ENCODE measurements around the gene CHN2. TPM values are rescaled to one million over a fixed set of nuclear protein-coding genes. Genes with fewer than 3 reads are reported as not detected.

The CHN2 gene
- total and polyA plus RNA-seq, 2 donors (not counting 1 experiment from before 2014, with no cell fraction given): 0.86 to 1.4 TPM

DNA sequence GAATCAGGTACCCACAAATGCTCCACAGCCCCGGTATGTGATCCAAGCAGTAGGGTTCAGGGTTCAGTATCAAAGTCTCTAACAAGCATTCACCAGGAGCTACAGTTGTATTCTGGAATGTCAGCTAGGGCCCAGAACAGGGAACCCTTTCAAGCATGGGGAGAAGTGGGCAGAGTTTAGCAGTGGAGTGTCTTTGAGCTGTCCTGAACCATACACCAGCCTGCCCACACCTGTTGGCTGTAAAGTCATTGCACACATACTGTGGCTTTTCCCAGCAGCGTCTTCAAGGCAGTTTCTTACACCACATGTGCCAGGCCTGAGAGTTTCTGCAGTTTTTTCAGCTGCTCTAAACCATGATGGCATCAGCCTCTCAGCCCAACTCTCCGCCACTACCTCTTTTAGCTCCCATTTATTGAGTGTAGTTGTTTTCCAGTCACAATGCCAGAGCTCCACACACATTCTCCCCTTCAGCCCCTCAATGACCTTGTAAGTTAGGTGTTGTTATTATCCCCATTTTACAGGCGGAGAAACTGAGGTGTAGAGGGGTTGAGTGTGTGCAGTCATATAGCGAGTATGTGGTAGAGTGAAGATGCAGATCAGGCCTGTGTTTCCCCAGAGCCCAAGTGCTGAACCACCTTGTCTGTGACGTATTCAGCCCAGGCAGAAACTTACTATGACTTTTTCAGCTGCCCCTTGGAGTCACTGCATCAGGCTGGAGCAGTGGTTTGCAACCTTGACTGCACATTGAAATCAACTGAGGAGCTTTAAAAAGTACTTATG lies 83.1 kb downstream of the CHN2 start:
- H3K4me3 Mint-ChIP-seq: no peak overlapping the region
- Histone ChIP-seq H4K20me1 (ENCODE audit: control insufficient read depth, insufficient read depth, low read length, poor library complexity, severe bottlenecking) (no peaks in the 10 kb centered on the region), H3K4me2 (replicated peaks; ENCODE audit: low read depth, low read length, poor library complexity, severe bottlenecking) (no peak overlapping the region), H3K9me3 (ENCODE audit: control extremely low read depth in 1 of 3, control insufficient read depth in 2 of 3, insufficient read depth in 1 of 3, low read length in 2 of 3) (no peaks in the 10 kb centered on the region), H3K4me1 (ENCODE audit: control insufficient read depth in 2 of 2, insufficient read depth in 2 of 2, low read length in 2 of 2) (no peaks in the 10 kb centered on the region), H3K4me3 (ENCODE audit: control extremely low read depth in 1 of 5, extremely low read depth in 1 of 5, insufficient read depth in 1 of 5, low read depth in 2 of 5, low read length in 4 of 5) (no peak overlapping the region), H3K9ac (ENCODE audit: low read length) (no peak overlapping the region), H3K27ac (ENCODE audit: low read length in 2 of 2) (no peak overlapping the region), H3K36me3 (replicated peaks in 1 of 2; ENCODE audit: control extremely low read depth in 1 of 2, control insufficient read depth in 1 of 2, extremely low read depth in 1 of 2, insufficient read depth in 2 of 2, low read length in 1 of 2) (no peaks in the 10 kb centered on the region), H3K27me3 (replicated peaks in 1 of 4; ENCODE audit: control extremely low read depth in 1 of 4, control insufficient read depth in 3 of 4, insufficient read depth in 4 of 4, low read length in 3 of 4) (no peaks in the 10 kb centered on the region), H3K79me2 (ENCODE audit: control insufficient read depth, insufficient read depth, low read length) (no peaks in the 10 kb centered on the region), H2AFZ (ENCODE audit: insufficient read depth, low read depth, low read length, poor library complexity, severe bottlenecking) (no peak overlapping the region)
- no peaks in the 10 kb centered on the region for H3K9me3 Mint-ChIP-seq (ENCODE audit: insufficient read depth)
- ATAC-seq (ENCODE audit: low read depth): no peak
- H3K27me3 Mint-ChIP-seq: peaks cover 5% of the 10 kb centered on the region
- no peak for TF ChIP-seq EZH2 (IDR thresholded peaks at IDR 0.05; ENCODE audit: borderline replicate concordance, insufficient read depth, low read depth, low read length, poor library complexity, severe bottlenecking)
- ChIA-PET CTCF (no interaction called here), POLR2A (no interaction called here)
- WGBS (ENCODE audit: insufficient coverage): 72% methylated on average over 4 of the region's 6 CpGs
- intact Hi-C loops (cut with micrococcal nuclease): no loop called here
- no peak for DNase-seq
- no peak overlapping the region for H3K27ac Mint-ChIP-seq
- H3K4me1 Mint-ChIP-seq: peaks cover 5% of the 10 kb centered on the region

DNA sequence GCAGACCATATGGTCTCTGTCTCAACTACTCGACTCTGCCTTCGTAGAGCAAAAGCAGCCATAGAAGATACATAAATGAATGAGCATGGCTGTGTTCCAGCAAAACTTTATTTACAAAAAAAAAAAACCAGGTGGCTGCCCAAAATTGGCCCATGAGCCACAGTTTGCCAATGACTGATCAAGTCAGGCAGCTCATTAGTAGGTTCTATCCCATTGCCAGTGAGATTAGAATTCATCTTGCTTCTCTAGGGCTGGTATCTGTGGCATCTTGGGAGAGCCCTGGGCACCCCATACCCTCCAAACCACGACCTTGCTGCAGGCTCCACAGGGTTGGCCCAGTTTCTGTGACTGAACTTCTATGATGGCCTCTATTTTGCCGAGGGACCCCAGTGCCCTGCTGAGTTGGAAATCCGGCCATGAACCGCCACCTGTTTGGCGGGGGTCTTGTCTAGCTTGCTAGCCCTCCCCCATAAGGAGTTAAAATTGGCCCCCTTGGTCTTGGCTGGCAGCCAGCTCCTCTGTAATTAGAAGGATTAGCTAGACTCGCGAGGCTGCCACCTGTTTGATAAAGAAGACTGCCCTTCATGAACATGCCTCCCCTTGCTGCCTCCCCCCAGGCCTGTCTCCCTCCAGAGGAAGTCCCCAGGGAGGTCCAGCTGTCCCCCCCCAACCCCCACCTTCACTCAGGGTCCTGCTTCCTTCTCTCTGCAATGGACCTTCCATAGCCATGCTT lies 83.9 kb downstream of the CHN2 start:
- peaks cover 5 to 6% of the 10 kb centered on the region in 2 donors for H3K4me1 ChIP-seq (ENCODE audit: control insufficient read depth in 2 of 2, insufficient read depth in 2 of 2, low read length in 2 of 2)
- H3K4me2 ChIP-seq (replicated peaks; ENCODE audit: low read depth, low read length, poor library complexity, severe bottlenecking): no peak overlapping the region
- no peak for TF ChIP-seq EZH2 (IDR thresholded peaks at IDR 0.05; ENCODE audit: borderline replicate concordance, insufficient read depth, low read depth, low read length, poor library complexity, severe bottlenecking)
- TF ChIP-seq, protein P1, sequence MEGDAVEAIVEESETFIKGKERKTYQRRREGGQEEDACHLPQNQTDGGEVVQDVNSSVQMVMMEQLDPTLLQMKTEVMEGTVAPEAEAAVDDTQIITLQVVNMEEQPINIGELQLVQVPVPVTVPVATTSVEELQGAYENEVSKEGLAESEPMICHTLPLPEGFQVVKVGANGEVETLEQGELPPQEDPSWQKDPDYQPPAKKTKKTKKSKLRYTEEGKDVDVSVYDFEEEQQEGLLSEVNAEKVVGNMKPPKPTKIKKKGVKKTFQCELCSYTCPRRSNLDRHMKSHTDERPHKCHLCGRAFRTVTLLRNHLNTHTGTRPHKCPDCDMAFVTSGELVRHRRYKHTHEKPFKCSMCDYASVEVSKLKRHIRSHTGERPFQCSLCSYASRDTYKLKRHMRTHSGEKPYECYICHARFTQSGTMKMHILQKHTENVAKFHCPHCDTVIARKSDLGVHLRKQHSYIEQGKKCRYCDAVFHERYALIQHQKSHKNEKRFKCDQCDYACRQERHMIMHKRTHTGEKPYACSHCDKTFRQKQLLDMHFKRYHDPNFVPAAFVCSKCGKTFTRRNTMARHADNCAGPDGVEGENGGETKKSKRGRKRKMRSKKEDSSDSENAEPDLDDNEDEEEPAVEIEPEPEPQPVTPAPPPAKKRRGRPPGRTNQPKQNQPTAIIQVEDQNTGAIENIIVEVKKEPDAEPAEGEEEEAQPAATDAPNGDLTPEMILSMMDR (IDR thresholded peaks at IDR 0.05): no peak
- 80% methylated on average over 9 of the region's 9 CpGs for WGBS (ENCODE audit: insufficient coverage)
- H2AFZ ChIP-seq (ENCODE audit: insufficient read depth, low read depth, low read length, poor library complexity, severe bottlenecking): no peak overlapping the region
- CTCF ChIA-PET: no interaction called here
- no peaks in the 10 kb centered on the region for H3K27me3 ChIP-seq (replicated peaks in 1 of 4; ENCODE audit: control extremely low read depth in 1 of 4, control insufficient read depth in 3 of 4, insufficient read depth in 4 of 4, low read length in 3 of 4)
- H3K79me2 ChIP-seq (ENCODE audit: control insufficient read depth, insufficient read depth, low read length): no peaks in the 10 kb centered on the region
- Mint-ChIP-seq H3K27me3 (peaks cover 5% of the 10 kb centered on the region), H3K9me3 (ENCODE audit: insufficient read depth) (no peaks in the 10 kb centered on the region), H3K4me3 (no peak overlapping the region), H3K27ac (no peak overlapping the region), H3K4me1 (peaks cover 12% of the 10 kb centered on the region)
- H3K27ac ChIP-seq (ENCODE audit: low read length in 2 of 2): no peak overlapping the region
- no peaks in the 10 kb centered on the region for H3K9me3 ChIP-seq (ENCODE audit: control extremely low read depth in 1 of 3, control insufficient read depth in 2 of 3, insufficient read depth in 1 of 3, low read length in 2 of 3)
- no peak overlapping the region for H3K9ac ChIP-seq (ENCODE audit: low read length)
- intact Hi-C loops (cut with micrococcal nuclease): no loop called here
- no peaks in the 10 kb centered on the region for H3K36me3 ChIP-seq (replicated peaks in 1 of 2; ENCODE audit: control extremely low read depth in 1 of 2, control insufficient read depth in 1 of 2, extremely low read depth in 1 of 2, insufficient read depth in 2 of 2, low read length in 1 of 2)
- H3K4me3 ChIP-seq (ENCODE audit: control extremely low read depth in 1 of 5, extremely low read depth in 1 of 5, insufficient read depth in 1 of 5, low read depth in 2 of 5, low read length in 4 of 5): no peak overlapping the region
- H4K20me1 ChIP-seq (ENCODE audit: control insufficient read depth, insufficient read depth, low read length, poor library complexity, severe bottlenecking): no peaks in the 10 kb centered on the region
- ATAC-seq (ENCODE audit: low read depth): no peak
- DNase-seq: no peak
- POLR2A ChIA-PET: no interaction called here

Data from B cell (primary cell).